RWPE1 (cell line): Measurements from ENCODE around the gene OSGIN1.

Experiments used
- CTCF ChIA-PET: fragments of 350-600 bp; sonication (Branson Sonifier 250); formaldehyde crosslinking; extraction: SDS; loops from one replicate; lab custom pipeline; 2021; lab: Yijun Ruan, JAX
- POLR2A ChIA-PET: fragments of 400-600 bp; formaldehyde crosslinking; extraction: SDS; loops from one replicate; lab custom pipeline; 2020; ENCODE audit warnings: antibody characterized with exemption; ENCODE audit not compliant: low non-redundant PET; lab: Yijun Ruan, JAX
- DNase-seq: peaks from one replicate; pipeline ENCODE4 v3.0.0; 2012; ENCODE audit warnings: low spot score
- H3K27ac ChIP-seq: fragments of 450-650 bp; 2 replicates; pipeline ENCODE4 v1.5.1; 2017
- CTCF ChIP-seq: fragments of 450-650 bp; conservative IDR thresholded peaks from 2 replicates; pipeline ENCODE4 v1.5.1; 2017; ENCODE audit warnings: low read depth, mild to moderate bottlenecking

Gene OSGIN1

GRCh38 chr16:83911290-83911689, 41.8 kb upstream of the OSGIN1 start:
- CTCF ChIA-PET: no interaction called here
- H3K27ac ChIP-seq: no peak overlapping the region
- TF ChIP-seq CTCF: no peak
- POLR2A ChIA-PET: no interaction called here
- no peak for DNase-seq

- H3K27ac ChIP-seq: no peak overlapping the region
- TF ChIP-seq CTCF: no peak
- ChIA-PET POLR2A (no interaction called here), CTCF (interaction anchor here (0.6 to 1.0 kb wide), 2 partner anchors 13 to 86 kb away, joined by 3 read pairs; no protein-coding TSS in a partner anchor)
- no peak for DNase-seq
Measured at GRCh38 chr16:83912519-83913244, 40.4 kb upstream of the OSGIN1 start.

GRCh38 chr16:83913245-83913633, 39.8 kb upstream of the OSGIN1 start:
- TF ChIP-seq CTCF: no peak
- ChIA-PET CTCF (no interaction called here), POLR2A (no interaction called here)

GRCh38 chr16:83914091-83914710, 38.8 kb upstream of the OSGIN1 start:
- CTCF ChIA-PET: interaction anchor here (1.1 kb wide), 1 partner anchor 13 kb away, joined by 4 read pairs; no protein-coding TSS in a partner anchor
- no peak for TF ChIP-seq CTCF
- no peak for DNase-seq
- H3K27ac ChIP-seq: no peak overlapping the region
- POLR2A ChIA-PET: no interaction called here

More at GRCh38 chr16:83913245-83913633, 39.8 kb upstream of the OSGIN1 start:
- no peak for DNase-seq
- H3K27ac ChIP-seq: no peak overlapping the region

- DNase-seq: no peak
- ChIA-PET CTCF (no interaction called here), POLR2A (no interaction called here)
- H3K27ac ChIP-seq: no peak overlapping the region
- TF ChIP-seq CTCF: no peak
Measured at GRCh38 chr16:83915081-83915480, 38.0 kb upstream of the OSGIN1 start.

GRCh38 chr16:83915491-83915890, 37.5 kb upstream of the OSGIN1 start:
- no peak for TF ChIP-seq CTCF
- DNase-seq: no peak
- no peak overlapping the region for H3K27ac ChIP-seq
- POLR2A ChIA-PET: interaction anchor here (0.6 kb wide), 1 partner anchor 14 kb away, joined by 3 read pairs; no protein-coding TSS in a partner anchor
- CTCF ChIA-PET: no interaction called here
